ENCODE results near the gene CBLB.
"Not testable (repeated sequence)": the region's sequence is repeated elsewhere in the genome, so short reads cannot be mapped to it uniquely, and the experiment has no call there.

CBLB gene

DNA sequence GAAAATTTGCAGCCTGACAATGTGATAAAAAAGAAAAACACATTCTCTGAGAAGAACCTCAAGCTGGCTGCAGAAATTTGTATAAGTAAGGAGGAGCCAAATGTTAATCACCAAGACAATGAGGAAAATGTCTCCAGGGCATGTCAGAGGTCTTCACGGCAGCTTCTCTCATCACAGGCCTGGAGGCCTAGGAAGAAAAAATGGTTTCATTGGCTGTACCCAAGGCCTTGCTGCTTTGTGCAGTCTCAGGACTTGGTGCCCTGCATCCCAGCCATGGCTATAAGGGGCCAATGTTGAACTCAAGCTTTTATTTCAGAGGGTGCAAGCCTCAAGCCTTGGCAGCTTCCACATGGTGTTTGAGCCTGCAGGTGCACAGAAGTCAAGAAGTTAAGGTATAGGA lies 106.6 kb downstream of the CBLB start:
- not testable (repeated sequence) for H3K27me3 ChIP-seq (ENCODE audit: insufficient read depth, low read length); H3K4me3 ChIP-seq (ENCODE audit: low read length); H2AFZ ChIP-seq (ENCODE audit: low read depth, low read length); H3K4me1 ChIP-seq (ENCODE audit: insufficient read depth, low read length)
- Histone ChIP-seq H3K9me3 (ENCODE audit: low read length) (peaks cover 35% of the 10 kb centered on the region), H3K36me3 (ENCODE audit: insufficient read depth, low read length) (peaks cover 22% of the 10 kb centered on the region)

DNA sequence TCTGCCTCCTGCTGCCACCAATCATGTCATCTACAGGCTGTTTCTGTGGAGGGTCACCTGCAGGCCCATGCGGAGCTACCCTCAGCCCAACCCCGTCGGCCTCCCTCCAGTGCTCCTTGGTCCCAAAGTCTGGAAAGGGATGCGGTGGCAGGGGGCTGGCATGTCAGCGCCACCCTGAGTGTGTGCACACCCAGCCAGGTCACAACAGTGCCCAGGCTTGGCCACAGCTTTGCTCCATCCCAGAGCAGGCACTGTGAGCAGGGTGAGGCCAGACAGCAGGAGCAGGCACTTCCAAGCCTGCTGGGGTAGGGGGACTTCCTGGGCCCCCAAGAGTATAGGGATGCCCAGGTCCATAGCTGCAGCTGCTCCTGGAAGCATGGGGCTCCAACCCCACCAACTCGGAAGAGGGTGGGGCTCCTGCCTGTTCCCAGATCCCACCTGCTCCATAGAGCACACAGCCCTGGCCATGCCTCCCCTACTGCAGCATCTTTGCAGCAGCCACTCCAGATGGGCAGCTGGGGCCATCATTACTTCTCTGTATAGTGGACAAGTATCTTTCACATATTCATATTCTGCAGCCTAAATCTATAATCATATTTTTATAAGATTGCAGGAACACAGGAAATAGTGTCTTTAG lies 109.3 kb downstream of the CBLB start:
- H3K9me3 ChIP-seq (ENCODE audit: low read length) = peaks cover 35% of the 10 kb centered on the region
- H3K4me3 ChIP-seq (ENCODE audit: low read length) = no peak overlapping the region
- no peaks in the 10 kb centered on the region for H3K4me1 ChIP-seq (ENCODE audit: insufficient read depth, low read length)
- peaks cover 21% of the 10 kb centered on the region for H3K36me3 ChIP-seq (ENCODE audit: insufficient read depth, low read length)
- no peaks in the 10 kb centered on the region for H3K27me3 ChIP-seq (ENCODE audit: insufficient read depth, low read length)
- H2AFZ ChIP-seq (ENCODE audit: low read depth, low read length) = no peak overlapping the region

DNA sequence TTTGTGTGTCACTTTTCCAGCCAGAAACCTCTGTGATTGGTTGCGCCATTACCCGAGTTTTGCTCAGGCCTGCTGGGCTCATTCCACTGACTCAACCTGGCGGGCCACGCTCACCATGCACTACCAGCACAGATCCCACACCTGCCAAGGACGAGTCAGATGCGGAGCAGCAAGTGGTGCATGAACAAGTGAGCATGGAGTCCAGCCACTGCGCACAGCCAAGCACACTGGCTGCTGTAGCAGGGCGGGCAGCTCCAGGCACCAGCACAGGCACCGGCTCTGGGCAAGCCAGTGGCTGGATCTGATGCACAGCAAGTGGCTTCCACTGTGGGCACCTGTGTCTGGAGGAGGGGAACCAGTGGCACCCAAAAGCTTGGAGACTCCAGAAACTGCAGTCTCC lies 110.4 kb downstream of the CBLB start:
- no peaks in the 10 kb centered on the region for H3K4me1 ChIP-seq (ENCODE audit: insufficient read depth, low read length)
- H3K4me3 ChIP-seq (ENCODE audit: low read length) = no peak overlapping the region
- peaks cover 20% of the 10 kb centered on the region for H3K36me3 ChIP-seq (ENCODE audit: insufficient read depth, low read length)
- H3K9me3 ChIP-seq (ENCODE audit: low read length) = peaks cover 28% of the 10 kb centered on the region
- no peaks in the 10 kb centered on the region for H3K27me3 ChIP-seq (ENCODE audit: insufficient read depth, low read length)
- no peak overlapping the region for H2AFZ ChIP-seq (ENCODE audit: low read depth, low read length)

DNA sequence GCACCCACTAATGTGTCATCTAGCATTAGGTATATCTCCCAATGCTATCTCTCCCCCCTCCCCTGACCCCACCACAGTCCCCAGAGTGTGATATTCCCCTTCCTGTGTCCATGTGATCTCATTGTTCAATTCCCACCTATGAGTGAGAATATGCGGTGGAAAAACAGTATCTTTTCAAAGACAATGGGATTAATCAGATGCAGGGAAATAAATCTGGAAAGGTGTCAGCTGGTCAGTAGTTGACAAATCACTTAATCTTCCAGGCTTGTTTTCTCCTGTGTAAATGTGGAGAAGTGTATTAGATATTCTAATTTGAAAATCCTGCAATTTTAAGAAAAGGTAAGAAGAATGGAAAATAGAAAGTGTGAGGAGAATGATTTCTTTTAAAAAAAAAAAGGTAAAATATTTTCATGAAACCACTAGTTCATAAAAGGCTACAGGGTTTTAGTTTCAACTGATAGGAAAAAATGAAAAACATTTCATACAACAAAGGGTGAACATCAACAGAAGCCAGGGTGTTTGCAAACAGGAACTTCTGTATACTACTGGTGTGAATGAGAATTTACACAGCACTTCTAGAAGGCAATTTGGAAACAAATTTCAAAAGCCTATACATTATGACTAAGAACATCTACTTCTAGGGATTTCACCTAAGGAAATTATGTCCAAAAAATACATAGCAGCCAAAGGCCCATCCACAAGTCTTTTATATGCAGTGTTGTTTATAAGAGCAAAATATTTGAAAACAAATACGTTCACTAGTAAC lies 113.5 kb downstream of the CBLB start:
- peaks cover 14% of the 10 kb centered on the region for H3K9me3 ChIP-seq (ENCODE audit: low read length)
- H2AFZ ChIP-seq (ENCODE audit: low read depth, low read length) = no peak overlapping the region
- peaks cover 20% of the 10 kb centered on the region for H3K36me3 ChIP-seq (ENCODE audit: insufficient read depth, low read length)
- H3K4me1 ChIP-seq (ENCODE audit: insufficient read depth, low read length) = no peaks in the 10 kb centered on the region
- no peak overlapping the region for H3K4me3 ChIP-seq (ENCODE audit: low read length)
- H3K27me3 ChIP-seq (ENCODE audit: insufficient read depth, low read length) = no peaks in the 10 kb centered on the region

DNA sequence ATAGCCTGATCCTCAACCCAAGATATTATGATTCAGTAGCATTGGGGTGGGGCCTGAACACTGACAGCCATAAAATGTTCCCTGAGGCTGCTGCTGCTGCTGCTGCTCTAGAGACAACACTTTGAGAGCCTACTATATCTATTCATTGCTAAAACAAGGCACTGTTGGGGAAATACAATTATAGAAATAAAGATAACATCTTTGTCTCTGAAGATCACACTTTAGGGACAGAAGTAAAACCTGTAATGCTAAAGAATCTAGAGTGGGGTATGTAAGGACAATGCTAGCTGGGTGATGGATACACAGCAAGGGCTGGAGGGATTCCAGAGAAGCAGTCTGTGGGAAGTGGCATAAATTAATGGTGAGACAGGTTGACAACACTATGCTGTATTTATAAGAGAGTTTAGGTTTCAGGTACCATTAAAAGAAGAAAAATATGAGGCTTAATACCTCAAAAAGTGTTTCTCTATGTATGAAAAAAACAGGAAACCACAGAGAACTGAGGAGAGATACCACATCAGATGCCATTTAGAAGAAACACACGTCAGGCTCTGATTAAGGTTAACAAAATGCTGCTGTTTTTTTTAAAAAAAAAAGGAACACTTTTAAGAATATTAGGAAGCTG lies 115.9 kb downstream of the CBLB start:
- no peaks in the 10 kb centered on the region for H3K4me1 ChIP-seq (ENCODE audit: insufficient read depth, low read length)
- no peaks in the 10 kb centered on the region for H3K9me3 ChIP-seq (ENCODE audit: low read length)
- no peak overlapping the region for H3K4me3 ChIP-seq (ENCODE audit: low read length)
- no peaks in the 10 kb centered on the region for H3K27me3 ChIP-seq (ENCODE audit: insufficient read depth, low read length)
- H2AFZ ChIP-seq (ENCODE audit: low read depth, low read length) = no peak overlapping the region
- peaks cover 14% of the 10 kb centered on the region for H3K36me3 ChIP-seq (ENCODE audit: insufficient read depth, low read length)

DNA sequence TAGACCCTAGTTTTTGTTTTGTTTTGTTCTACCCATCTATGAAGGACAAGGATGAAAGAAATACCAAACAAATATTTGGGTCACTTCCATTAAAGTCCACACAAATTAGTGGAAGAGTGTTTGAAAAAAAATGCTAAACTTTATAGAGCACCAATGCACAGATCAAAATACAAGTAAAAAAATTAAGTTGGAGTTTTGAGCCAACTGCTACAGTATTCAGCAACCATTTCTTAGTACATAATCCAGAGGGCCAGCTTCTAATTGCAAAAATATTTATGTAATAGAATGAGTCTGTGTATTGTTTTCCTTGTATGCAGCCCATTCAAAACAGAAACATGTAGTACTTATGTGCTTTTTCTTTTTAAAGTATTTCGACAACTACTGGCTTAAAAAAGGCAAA lies 121.1 kb downstream of the CBLB start:
- no peaks in the 10 kb centered on the region for H3K27me3 ChIP-seq (ENCODE audit: insufficient read depth, low read length)
- H3K36me3 ChIP-seq (ENCODE audit: insufficient read depth, low read length) = peaks cover 21% of the 10 kb centered on the region
- H3K9me3 ChIP-seq (ENCODE audit: low read length) = no peaks in the 10 kb centered on the region
- H2AFZ ChIP-seq (ENCODE audit: low read depth, low read length) = no peak overlapping the region
- no peak overlapping the region for H3K4me3 ChIP-seq (ENCODE audit: low read length)
- peaks cover 8% of the 10 kb centered on the region for H3K4me1 ChIP-seq (ENCODE audit: insufficient read depth, low read length)

DNA sequence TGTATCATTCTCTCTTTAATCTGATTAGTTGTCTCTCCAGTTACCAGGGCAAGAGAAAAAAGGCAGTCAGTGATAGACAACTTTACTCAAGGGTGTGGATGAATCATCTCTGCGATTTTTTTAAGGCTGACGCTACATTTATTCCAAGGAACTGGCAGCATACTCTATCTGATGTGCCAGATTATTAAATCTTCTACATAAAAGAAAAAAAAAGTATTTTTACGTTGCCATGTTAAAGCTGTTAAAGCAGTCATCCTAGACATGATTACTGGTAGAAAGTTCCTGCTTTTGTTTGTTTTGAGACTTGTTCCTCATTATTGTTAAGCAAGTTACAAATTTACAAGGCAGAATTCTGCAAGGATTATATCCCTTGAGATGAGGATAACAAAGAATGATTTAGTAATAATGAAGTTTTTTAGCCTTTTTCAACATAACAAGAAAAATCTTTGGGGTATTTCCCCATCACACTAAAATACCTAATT lies 121.7 kb downstream of the CBLB start:
- no peak overlapping the region for H3K4me3 ChIP-seq (ENCODE audit: low read length)
- H3K36me3 ChIP-seq (ENCODE audit: insufficient read depth, low read length) = peaks cover 21% of the 10 kb centered on the region
- H3K4me1 ChIP-seq (ENCODE audit: insufficient read depth, low read length) = peaks cover 8% of the 10 kb centered on the region
- no peak overlapping the region for H2AFZ ChIP-seq (ENCODE audit: low read depth, low read length)
- no peaks in the 10 kb centered on the region for H3K27me3 ChIP-seq (ENCODE audit: insufficient read depth, low read length)
- H3K9me3 ChIP-seq (ENCODE audit: low read length) = no peaks in the 10 kb centered on the region

DNA sequence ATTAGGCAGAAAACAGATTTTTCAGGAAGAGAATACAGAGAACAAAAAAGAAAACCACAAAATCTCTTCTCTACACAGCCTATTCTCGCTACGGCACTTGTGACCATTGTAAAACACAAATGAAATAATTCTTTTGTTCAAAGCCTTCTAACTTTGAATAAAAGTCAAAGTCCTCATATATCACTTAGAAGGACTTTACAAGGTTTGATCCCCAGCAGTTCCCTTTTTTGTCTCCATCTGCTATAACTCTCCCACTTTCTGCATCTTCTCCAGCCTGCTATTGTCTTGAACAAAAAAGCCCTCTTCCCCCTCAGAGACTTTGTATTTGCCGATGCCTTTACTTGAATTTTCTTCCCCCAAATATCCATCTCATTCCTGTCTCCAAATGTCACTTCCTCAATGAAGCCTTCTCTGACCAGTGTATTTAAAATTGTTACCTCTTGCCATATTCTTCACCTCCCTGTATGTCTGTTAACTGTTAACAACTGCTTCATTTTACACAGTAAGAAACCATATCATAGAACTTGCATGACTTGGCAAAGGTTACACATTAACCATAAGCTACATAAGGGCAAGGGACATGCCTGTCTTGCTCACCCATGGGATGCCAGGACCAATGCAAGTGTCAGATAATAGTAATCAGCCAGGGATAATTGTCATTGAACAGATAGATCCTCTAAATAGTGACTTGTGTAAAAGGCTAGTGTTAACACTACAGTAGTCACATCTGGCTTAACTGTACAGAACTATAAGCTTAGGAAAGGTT lies 122.4 kb downstream of the CBLB start:
- Histone ChIP-seq H3K4me3 (ENCODE audit: low read length) (no peak overlapping the region), H2AFZ (ENCODE audit: low read depth, low read length) (no peak overlapping the region), H3K9me3 (ENCODE audit: low read length) (no peaks in the 10 kb centered on the region), H3K27me3 (ENCODE audit: insufficient read depth, low read length) (no peaks in the 10 kb centered on the region), H3K36me3 (ENCODE audit: insufficient read depth, low read length) (peaks cover 25% of the 10 kb centered on the region), H3K4me1 (ENCODE audit: insufficient read depth, low read length) (peaks cover 8% of the 10 kb centered on the region)

DNA sequence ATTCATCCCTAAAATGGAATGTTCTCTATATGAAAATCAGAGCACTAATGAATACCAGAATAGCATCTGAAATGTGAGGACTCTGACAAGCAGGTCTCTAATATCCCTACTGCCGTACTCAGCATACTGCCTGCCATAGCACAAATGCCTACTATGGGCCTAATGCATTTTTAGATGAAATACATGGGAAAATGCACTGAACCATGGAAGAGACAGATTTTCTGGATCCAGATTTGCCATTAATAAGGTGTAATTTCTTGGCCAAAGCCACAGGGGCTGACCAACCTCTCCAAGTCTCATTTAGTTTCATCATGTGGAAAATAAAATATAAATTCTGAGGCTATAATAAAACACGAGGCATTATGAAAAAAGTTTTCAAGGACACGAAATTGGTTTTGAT lies 123.8 kb downstream of the CBLB start:
- H3K4me1 ChIP-seq (ENCODE audit: insufficient read depth, low read length) = peaks cover 8% of the 10 kb centered on the region
- no peak overlapping the region for H2AFZ ChIP-seq (ENCODE audit: low read depth, low read length)
- H3K27me3 ChIP-seq (ENCODE audit: insufficient read depth, low read length) = no peaks in the 10 kb centered on the region

DNA sequence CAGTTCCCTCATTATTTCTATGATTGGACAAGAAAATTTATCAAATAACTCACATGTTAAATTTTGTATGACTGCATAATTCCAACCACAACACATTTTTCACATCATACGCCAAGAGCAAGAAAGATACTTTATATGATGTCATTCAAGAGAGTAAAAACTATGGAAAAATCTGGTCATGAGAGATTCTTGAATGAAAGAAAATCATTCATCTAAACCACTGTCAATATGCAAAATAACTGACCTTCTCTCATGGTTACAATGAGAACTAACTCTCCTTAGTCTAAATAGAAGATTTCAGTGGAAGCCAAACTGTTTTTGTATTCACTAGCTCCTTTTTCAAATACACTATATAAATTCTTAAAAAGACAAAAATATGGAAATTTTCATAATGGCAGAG lies 124.6 kb downstream of the CBLB start:
- Histone ChIP-seq H2AFZ (ENCODE audit: low read depth, low read length) (no peak overlapping the region), H3K4me3 (ENCODE audit: low read length) (no peak overlapping the region), H3K27me3 (ENCODE audit: insufficient read depth, low read length) (no peaks in the 10 kb centered on the region), H3K4me1 (ENCODE audit: insufficient read depth, low read length) (peaks cover 8% of the 10 kb centered on the region), H3K36me3 (ENCODE audit: insufficient read depth, low read length) (peaks cover 21% of the 10 kb centered on the region), H3K9me3 (ENCODE audit: low read length) (no peaks in the 10 kb centered on the region)

More for the DNA sequence above, 123.8 kb downstream of the CBLB start:
- Histone ChIP-seq H3K4me3 (ENCODE audit: low read length) (no peak overlapping the region), H3K36me3 (ENCODE audit: insufficient read depth, low read length) (peaks cover 19% of the 10 kb centered on the region), H3K9me3 (ENCODE audit: low read length) (no peaks in the 10 kb centered on the region)

DNA sequence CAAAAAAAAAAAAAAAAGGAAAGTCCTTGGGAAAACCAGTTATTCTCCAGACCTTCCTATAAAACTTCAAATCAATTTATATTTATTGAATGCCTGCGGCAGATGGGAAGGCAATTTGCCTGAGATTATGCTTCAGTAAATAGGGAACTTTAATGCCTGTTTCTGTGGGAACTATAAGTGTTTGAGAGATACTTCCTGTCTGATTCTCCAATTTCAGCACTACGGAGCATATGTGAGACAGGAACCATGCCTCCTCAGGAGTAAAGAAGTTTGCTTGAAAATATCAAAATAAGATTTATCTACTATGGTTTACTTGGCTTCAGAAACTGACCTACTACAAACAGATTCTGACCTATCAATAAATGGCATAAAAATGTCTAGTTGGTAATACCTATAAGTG lies 135.5 kb downstream of the CBLB start:
- no peak overlapping the region for H3K4me3 ChIP-seq (ENCODE audit: low read length)
- H3K4me1 ChIP-seq (ENCODE audit: insufficient read depth, low read length) = no peaks in the 10 kb centered on the region
- no peaks in the 10 kb centered on the region for H3K9me3 ChIP-seq (ENCODE audit: low read length)
- H3K36me3 ChIP-seq (ENCODE audit: insufficient read depth, low read length) = peaks cover 40% of the 10 kb centered on the region
- no peak overlapping the region for H2AFZ ChIP-seq (ENCODE audit: low read depth, low read length)
- H3K27me3 ChIP-seq (ENCODE audit: insufficient read depth, low read length) = no peaks in the 10 kb centered on the region

DNA sequence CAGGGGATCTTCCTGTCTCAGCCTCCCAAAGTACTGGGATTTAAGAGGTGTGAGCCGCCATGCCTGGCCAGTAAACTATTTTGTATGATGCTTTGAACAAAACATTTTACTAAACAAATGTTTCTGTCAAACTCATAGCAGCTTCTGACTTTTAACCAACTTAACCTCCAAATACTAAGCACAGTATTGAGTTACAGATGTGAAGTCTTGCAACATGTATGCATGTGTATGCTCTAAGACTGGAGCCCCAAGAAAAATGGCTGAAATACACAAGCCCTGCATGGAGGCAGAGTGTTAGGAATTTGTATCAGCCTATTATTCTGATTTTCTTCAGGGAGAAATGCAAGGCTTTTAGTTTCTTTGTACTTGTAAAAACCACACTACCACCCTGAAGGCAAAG lies 137.1 kb downstream of the CBLB start:
- Histone ChIP-seq H3K36me3 (ENCODE audit: insufficient read depth, low read length) (peaks cover 40% of the 10 kb centered on the region), H3K9me3 (ENCODE audit: low read length) (peaks cover 1% of the 10 kb centered on the region)

More for the DNA sequence above, 137.1 kb downstream of the CBLB start:
- Histone ChIP-seq H2AFZ (ENCODE audit: low read depth, low read length) (no peak overlapping the region), H3K27me3 (ENCODE audit: insufficient read depth, low read length) (no peaks in the 10 kb centered on the region), H3K4me3 (ENCODE audit: low read length) (no peak overlapping the region), H3K4me1 (ENCODE audit: insufficient read depth, low read length) (no peaks in the 10 kb centered on the region)

Measured in neuron (in vitro differentiated cells).